PC-9 (cell line): Measurements from ENCODE around the gene LRP1B.

Source experiments
- CTCF ChIP-seq: fragments of 200-600 bp; sonication (generic); conservative IDR thresholded peaks from 2 replicates; pipeline ENCODE4 v1.6.1; 2017; ENCODE audit warnings: mixed run types, antibody characterized with exemption, mild to moderate bottlenecking, moderate library complexity
- EZH2 ChIP-seq: fragments of 200-600 bp; sonication (generic); IDR thresholded peaks from 2 replicates; pipeline ENCODE4 v1.8.0; 2017; ENCODE audit warnings: antibody characterized with exemption, low read depth

GRCh38 chr2:141021611-141022010, 1109.2 kb downstream of the LRP1B start:
- TF ChIP-seq CTCF (no peak), EZH2 (no peak)
